Aorta (tissue), 5 donors: ENCODE data around the gene PPM1M. TPM values are rescaled to one million over a fixed set of nuclear protein-coding genes. Genes with fewer than 3 reads are reported as not detected.
A peak's percentile ranks its signal among the peaks of the same experiment; 100 is the strongest.
"Not testable (repeated sequence)": the region's sequence is repeated elsewhere in the genome, so short reads cannot be mapped to it uniquely, and the experiment has no call there.

Experiments used
- ATAC-seq: fragments of 200-7000 bp; cut with Tn5 transposase; one replicate; pipeline ENCODE4 v1.9.1; 2022; ENCODE audit warnings: moderate library complexity; ENCODE audit not compliant: low FRiP score
- DNase-seq, 2 donors: peaks; one replicate each; pipeline ENCODE4 v3.0.0-alpha.2; 2020
- H3K27ac ChIP-seq, 2 donors: one replicate each; pipeline ENCODE4 v1.5.1; 2013; ENCODE audit warnings: low read length in 2 of 2, mild to moderate bottlenecking in 2 of 2, moderate library complexity in 2 of 2, control low read depth in 1 of 2, inconsistent platforms in 1 of 2, low read depth in 1 of 2
- H3K27me3 ChIP-seq, 2 donors: one replicate each; pipeline ENCODE4 v1.6.1; 2013; ENCODE audit warnings: control low read depth in 1 of 2, low read length in 1 of 2, mild to moderate bottlenecking in 1 of 2, moderate library complexity in 1 of 2; ENCODE audit not compliant: insufficient read depth in 2 of 2, control insufficient read depth in 1 of 2
- H3K36me3 ChIP-seq, 2 donors: one replicate each; pipeline ENCODE4 v1.6.1; 2013; ENCODE audit warnings: control low read depth in 1 of 2, low read length in 1 of 2, mild to moderate bottlenecking in 1 of 2; ENCODE audit not compliant: insufficient read depth in 2 of 2, control insufficient read depth in 1 of 2
- H3K4me1 ChIP-seq, 2 donors: one replicate each; pipeline ENCODE4 v1.6.1; 2013; ENCODE audit warnings: low read length in 2 of 2, control low read depth in 1 of 2, mild to moderate bottlenecking in 1 of 2, moderate library complexity in 1 of 2; ENCODE audit not compliant: insufficient read depth in 2 of 2, control insufficient read depth in 1 of 2
- H3K4me3 ChIP-seq, 2 donors: one replicate each; pipeline ENCODE4 v1.5.1; 2013; ENCODE audit warnings: low read length in 2 of 2, control low read depth in 1 of 2, mild to moderate bottlenecking in 1 of 2
- H3K9me3 ChIP-seq: one replicate; pipeline ENCODE4 v1.6.1; 2013; ENCODE audit warnings: mild to moderate bottlenecking, low read length; ENCODE audit not compliant: control insufficient read depth
- WGBS, 2 donors: extraction: QIAGEN DNeasy Blood & Tissue Kit; methylation state at CpG; one replicate each; pipeline ENCODE4 v1.1.7; 2013; 5-methylcytosine and 5-hydroxymethylcytosine counted together
- intact Hi-C, 2 donors: fragments of 100-400 bp; cut with DNase I; formaldehyde crosslinking; loops; one replicate each; pipeline versions ENCODE4 v1.14.2 to v1.15.0; 2022
- polyA plus RNA-seq, 2 donors: library from polyadenylated mRNA; stranded (reverse); fragments of 200-250 nt; gene quantifications; one replicate each; pipeline ENCODE4 v1.2.3, GENCODE V29; 2013
- total RNA-seq, 2 donors: library from RNA; stranded (reverse); fragmentation: NEBNext Ultra II Directional; extraction: Animal tissue kit (Norgen Biotek cat#: 25700); gene quantifications; one replicate each; pipeline ENCODE4 v1.2.1, GENCODE V29; 2021
- donor health status: healthy with polysubstance abuse.
- donor health status: Bipolar disorder and iron deficiency.
- donor health status: DM: no; HTN: no; CAD: no.
- donor health status: DM: no; HTN: no; CAD: no.
- donor health status: DM: yes; HTN: yes; CAD: no.

Gene PPM1M
- total and polyA plus RNA-seq, 4 donors: 26.2 to 43.4 (median 30.2) TPM

DNA sequence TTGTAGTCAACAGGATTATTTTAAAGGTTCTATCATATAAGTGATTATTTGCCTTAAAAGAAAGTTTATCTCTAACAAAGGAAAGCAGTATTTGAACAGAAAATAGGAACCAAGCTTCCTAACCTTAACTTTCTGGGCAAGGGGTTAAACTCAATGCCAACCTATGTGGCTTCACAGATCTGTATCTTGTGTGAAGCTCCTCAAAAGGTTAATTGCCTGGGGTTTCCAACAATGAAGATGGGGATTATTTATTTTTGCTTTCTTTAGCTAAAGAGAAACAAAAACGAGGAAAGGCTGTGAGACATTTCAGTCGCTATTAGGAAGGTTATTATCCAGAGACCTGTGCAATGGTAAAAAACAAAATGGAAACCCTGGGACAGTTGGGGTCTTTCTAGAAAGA lies 34.0 kb downstream of the PPM1M start:
- peaks cover 0 to under 1% of the 10 kb centered on the region in 2 donors for H3K36me3 ChIP-seq
- H3K9me3 ChIP-seq: no peaks in the 10 kb centered on the region
- H3K27ac ChIP-seq: peak overlapping the region; percentile 36 to 67
- 3 to 6% methylated on average over 2 of the region's 2 CpGs for WGBS, 2 donors
- peak overlapping the region in 1 of 2 donors; percentile 61 for H3K4me3 ChIP-seq
- no peak for ATAC-seq
- H3K4me1 ChIP-seq: peaks cover 0 to 2% of the 10 kb centered on the region in 2 donors
- H3K27me3 ChIP-seq: peaks cover 0 to 1% of the 10 kb centered on the region in 2 donors
- intact Hi-C loops: loop anchor here in 1 of 2 donors (5.0 kb wide), 1 partner anchor 42 kb away; the partner anchor contains the start of gene TWF2
- DNase-seq: no peak

DNA sequence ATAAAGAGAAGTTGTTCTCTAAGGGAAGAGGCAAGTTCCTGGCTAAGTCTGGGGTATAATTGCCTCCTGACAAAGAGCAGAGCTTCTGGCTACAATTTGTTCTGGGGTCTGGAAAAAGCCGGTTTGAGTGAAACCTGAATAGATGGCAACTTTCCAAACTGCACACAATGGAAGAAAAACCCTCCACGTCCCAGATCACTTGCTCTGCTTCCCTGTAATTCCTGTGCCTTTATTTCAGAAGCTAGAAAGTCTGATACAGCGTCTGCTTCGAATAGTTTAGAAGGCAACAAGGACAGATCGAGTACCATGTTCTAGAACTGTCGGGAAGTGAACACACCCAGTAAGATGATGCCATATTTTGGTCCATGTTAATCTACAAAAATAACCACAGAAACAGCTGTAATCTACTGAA lies 34.5 kb downstream of the PPM1M start:
- H3K27ac ChIP-seq: peak overlapping the region; percentile 36 to 67
- no peaks in the 10 kb centered on the region for H3K36me3 ChIP-seq
- DNase-seq: no peak
- H3K27me3 ChIP-seq: peaks cover 0 to 1% of the 10 kb centered on the region in 2 donors
- H3K4me1 ChIP-seq: peaks cover 0 to 2% of the 10 kb centered on the region in 2 donors
- WGBS, 2 donors: 1 to 8% methylated on average over 6 of the region's 6 CpGs
- H3K4me3 ChIP-seq: no peak overlapping the region
- no peak for ATAC-seq
- intact Hi-C loops: loop anchor here in 1 of 2 donors (10.0 kb wide), 1 partner anchor 175 kb away; the partner anchor contains the start of genes NISCH and TNNC1
- H3K9me3 ChIP-seq: no peaks in the 10 kb centered on the region

DNA sequence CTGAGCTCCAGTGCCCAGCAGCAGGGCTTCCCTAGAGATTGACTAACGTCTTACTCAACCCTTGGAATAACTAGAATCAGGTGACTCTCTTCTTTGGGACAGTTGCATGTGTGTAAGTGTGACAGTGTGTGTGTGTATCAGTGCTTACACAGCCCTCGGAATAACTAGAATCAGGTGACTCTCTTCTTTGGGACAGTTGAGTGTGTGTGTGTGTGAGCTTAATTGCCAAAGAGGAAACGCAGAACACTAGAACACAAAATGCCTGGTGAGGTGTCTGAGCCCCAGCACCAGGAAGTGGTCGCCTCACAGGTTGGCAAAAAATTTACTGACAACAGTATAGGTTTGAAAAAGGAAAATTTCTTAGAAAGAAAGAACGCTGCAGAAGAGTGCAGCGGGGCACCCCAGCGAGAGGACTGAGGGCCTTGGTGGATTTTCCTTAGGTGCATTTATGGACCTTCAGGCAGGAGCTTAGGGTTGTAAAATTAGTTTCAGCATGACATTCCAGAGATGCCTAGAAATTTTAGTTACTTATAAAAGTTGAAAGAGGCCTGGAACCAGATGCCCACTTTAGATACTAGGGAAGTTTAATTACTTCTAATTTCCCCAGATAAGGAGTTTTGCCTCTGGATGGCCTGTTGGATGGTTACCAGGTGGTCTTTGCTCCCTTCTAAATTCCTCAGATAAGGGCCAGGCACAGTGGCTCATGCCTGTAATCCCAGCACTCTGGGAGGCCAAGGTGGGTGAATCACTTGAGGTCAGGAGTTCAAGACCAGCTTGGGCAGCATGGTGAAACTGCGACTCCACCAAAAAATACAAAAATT lies 36.6 kb downstream of the PPM1M start:
- ATAC-seq (no peak), DNase-seq (no peak)
- WGBS, 2 donors: 76 to 77% methylated on average over 8 of the region's 8 CpGs
- peaks cover 0 to 2% of the 10 kb centered on the region in 2 donors for H3K4me1 ChIP-seq
- no peaks in the 10 kb centered on the region for H3K9me3 ChIP-seq
- H3K36me3 ChIP-seq: no peaks in the 10 kb centered on the region
- H3K27me3 ChIP-seq: peaks cover 0 to 1% of the 10 kb centered on the region in 2 donors
- H3K4me3 ChIP-seq: no peak overlapping the region
- intact Hi-C loops: loop anchor here in 1 of 2 donors (10.0 kb wide), 1 partner anchor 173 kb away; the partner anchor contains the start of genes NISCH and TNNC1
- H3K27ac ChIP-seq: peak overlapping the region in 1 of 2 donors; percentile 39

- H3K36me3 ChIP-seq: no peaks in the 10 kb centered on the region
- no peaks in the 10 kb centered on the region for H3K9me3 ChIP-seq
- H3K27ac ChIP-seq: peak overlapping the region in 1 of 2 donors; percentile 4
- ATAC-seq: no peak
- 10 to 29% methylated on average over 1 of the region's 1 CpG for WGBS, 2 donors
- intact Hi-C loops: loop anchor here in 1 of 2 donors (10.0 kb wide), 1 partner anchor 171 kb away; the partner anchor contains the start of genes NISCH and TNNC1
- H3K4me1 ChIP-seq: peaks cover 0 to 2% of the 10 kb centered on the region in 2 donors
- H3K4me3 ChIP-seq: no peak overlapping the region
- peaks cover 0 to 1% of the 10 kb centered on the region in 2 donors for H3K27me3 ChIP-seq
- DNase-seq: no peak
Measured at GRCh38 chr3:52283306-52283705, 37.7 kb downstream of the PPM1M start.

GRCh38 chr3:52284051-52284450 lies 38.5 kb downstream of the PPM1M start:
- WGBS, 2 donors: 92 to 98% methylated on average over 4 of the region's 4 CpGs
- not testable (repeated sequence) for H3K27ac ChIP-seq, H3K9me3 ChIP-seq, H3K4me3 ChIP-seq, H3K36me3 ChIP-seq, ATAC-seq, H3K4me1 ChIP-seq, H3K27me3 ChIP-seq
- DNase-seq: peak in 1 of 2 donors; percentile 34
- intact Hi-C loops: loop anchor here in 1 of 2 donors (10.0 kb wide), 1 partner anchor 171 kb away; the partner anchor contains the start of genes NISCH and TNNC1

DNA sequence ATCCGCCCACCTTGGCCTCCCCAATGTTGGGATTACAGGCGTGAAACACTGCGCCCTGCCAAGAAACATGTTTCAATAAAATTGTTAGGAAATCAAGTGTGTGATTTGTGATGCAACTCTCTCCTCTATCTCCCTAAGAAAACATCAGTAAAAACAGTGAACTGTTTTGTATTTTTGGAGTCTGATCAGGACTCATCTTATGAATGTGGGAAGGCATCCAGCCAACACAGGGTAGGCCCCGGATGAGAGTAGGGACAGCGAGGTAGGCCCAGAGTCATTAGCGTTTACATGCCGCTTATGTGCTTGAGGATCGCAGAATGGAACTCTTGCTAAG lies 41.2 kb downstream of the PPM1M start:
- Histone ChIP-seq H3K9me3 (no peaks in the 10 kb centered on the region), H3K4me1 (peaks cover 0 to 2% of the 10 kb centered on the region in 2 donors), H3K27ac (no peak overlapping the region), H3K27me3 (no peaks in the 10 kb centered on the region), H3K36me3 (no peaks in the 10 kb centered on the region), H3K4me3 (peak overlapping the region in 1 of 2 donors; percentile 51)
- WGBS, 2 donors: 68 to 71% methylated on average over 8 of the region's 8 CpGs
- intact Hi-C loops: loop anchor here (5.0 to 10.0 kb wide), 2 partner anchors 49 to 168 kb away; partner anchors contain the start of genes NISCH (in 1 of the 2), TNNC1 (in 1 of the 2) and TWF2 (in 1 of the 2)
- DNase-seq: peak in 1 of 2 donors; percentile 55
- no peak for ATAC-seq

- no peaks in the 10 kb centered on the region for H3K9me3 ChIP-seq
- H3K27me3 ChIP-seq: no peaks in the 10 kb centered on the region
- H3K36me3 ChIP-seq: no peaks in the 10 kb centered on the region
- ATAC-seq (no peak), DNase-seq (no peak)
- intact Hi-C loops: loop anchor here (5.0 to 10.0 kb wide), 2 partner anchors 51 to 166 kb away; partner anchors contain the start of genes NISCH (in 1 of the 2), TNNC1 (in 1 of the 2) and TWF2 (in 1 of the 2)
- H3K27ac ChIP-seq: no peak overlapping the region
- H3K4me1 ChIP-seq: peaks cover 0 to 2% of the 10 kb centered on the region in 2 donors
- WGBS, 2 donors: 88 to 90% methylated on average over 6 of the region's 6 CpGs
- H3K4me3 ChIP-seq: peak overlapping the region in 1 of 2 donors; percentile 51
Measured at GRCh38 chr3:52288674-52289073, 43.1 kb downstream of the PPM1M start.

DNA sequence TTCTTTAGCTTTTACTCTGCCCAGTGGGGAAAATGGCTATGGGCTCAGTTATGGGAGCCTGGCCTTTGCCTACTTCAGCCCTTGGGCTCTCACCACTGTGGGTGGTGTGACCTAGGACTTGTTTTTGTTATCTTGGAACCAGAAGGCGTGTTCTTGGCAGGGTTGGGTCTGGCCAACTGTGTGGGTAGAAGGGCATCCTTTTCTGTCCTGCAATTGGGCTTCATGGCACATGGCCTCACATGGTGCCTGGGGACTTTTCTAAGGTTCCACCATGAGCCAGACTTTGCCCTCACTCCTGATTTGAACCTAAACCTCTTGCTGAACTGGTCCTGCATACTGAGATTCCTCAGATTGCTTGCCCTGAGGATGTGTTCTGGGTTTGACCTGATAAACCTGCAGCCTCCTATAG lies 43.8 kb downstream of the PPM1M start:
- ATAC-seq (no peak), DNase-seq (peak in 1 of 2 donors; percentile 38)
- 74 to 77% methylated on average over 1 of the region's 1 CpG for WGBS, 2 donors
- Histone ChIP-seq H3K4me1 (peaks cover 0 to 2% of the 10 kb centered on the region in 2 donors), H3K36me3 (no peaks in the 10 kb centered on the region), H3K27ac (no peak overlapping the region), H3K9me3 (no peaks in the 10 kb centered on the region), H3K27me3 (no peaks in the 10 kb centered on the region), H3K4me3 (no peak overlapping the region)
- intact Hi-C loops: loop anchor here (5.0 to 10.0 kb wide), 2 partner anchors 52 to 165 kb away; partner anchors contain the start of genes NISCH (in 1 of the 2), TNNC1 (in 1 of the 2) and TWF2 (in 1 of the 2)
